Transverse colon (tissue), 4 donors: ENCODE results near the gene DEGS2. TPM values are rescaled to one million over a fixed set of nuclear protein-coding genes. Genes with fewer than 3 reads are reported as not detected.
A peak's percentile ranks its signal among the peaks of the same experiment; 100 is the strongest.

Source experiments
- DNase-seq: peaks from one replicate; pipeline ENCODE4 v3.0.0-alpha.2; 2019
- H3K27ac ChIP-seq, 4 donors: fragments of 200-600 bp; sonication (generic); 2 replicates each; pipeline ENCODE4 v1.5.1; 2016 to 2018; ENCODE audit warnings: inconsistent platforms in 4 of 4
- H3K27me3 ChIP-seq: fragments of 200-600 bp; sonication (generic); 2 replicates; pipeline ENCODE4 v1.5.1; 2017; ENCODE audit warnings: inconsistent platforms
- H3K36me3 ChIP-seq, 4 donors: fragments of 200-600 bp; sonication (generic); 2 replicates each; pipeline ENCODE4 v1.5.1; 2017 to 2019; ENCODE audit warnings: inconsistent platforms in 4 of 4
- H3K4me1 ChIP-seq, 4 donors: fragments of 200-600 bp; sonication (generic); 2 replicates each; pipeline ENCODE4 v1.5.1; 2017 to 2020; ENCODE audit warnings: inconsistent platforms in 4 of 4
- H3K4me3 ChIP-seq, 4 donors: fragments of 200-600 bp; sonication (generic); 1 replicate in 1 of 4; 2 replicates in 3 of 4; pipeline versions ENCODE4 v1.5.1 to v1.6.1; 2017 to 2019; ENCODE audit warnings: inconsistent platforms in 4 of 4
- H3K9me3 ChIP-seq, 2 donors: fragments of 200-600 bp; sonication (generic); 2 replicates each; pipeline ENCODE4 v1.5.1; 2017 to 2019; ENCODE audit warnings: inconsistent platforms in 2 of 2
- EP300 ChIP-seq: sonication (generic); formaldehyde crosslinking; IDR thresholded peaks from one replicate; pipeline ENCODE4 v1.6.1; 2017; ENCODE audit warnings: antibody characterized with exemption, low read depth
- POLR2A ChIP-seq: fragments of 450-650 bp; IDR thresholded peaks from one replicate; pipeline ENCODE4 v1.6.1; 2016; ENCODE audit warnings: antibody characterized with exemption, mild to moderate bottlenecking, moderate library complexity
- POLR2AphosphoS5 ChIP-seq, 3 donors: sonication (generic); formaldehyde crosslinking; IDR thresholded peaks; one replicate each; pipeline ENCODE4 v1.6.1; 2016; ENCODE audit warnings: antibody characterized with exemption in 3 of 3
- WGBS, 2 donors: methylation state at CpG; one replicate each; pipeline ENCODE4 v1.1.5; 2018; ENCODE audit warnings: low coverage in 1 of 2; 5-methylcytosine and 5-hydroxymethylcytosine counted together
- in situ Hi-C, 4 donors: fragments of 200-750 bp; cut with MboI; loops; one replicate each; pipeline versions ENCODE4 v1.15.0 to v1.15.1; 2017; ENCODE audit warnings: low sequenced_read_pairs in 3 of 4, low pct_ligation_motif_present in 1 of 4, low pct_unique_long_range_greater_than_20kb in 1 of 4
- intact Hi-C: fragments of 100-400 bp; cut with DNase I; formaldehyde crosslinking; loops from one replicate; pipeline ENCODE4 v1.15.1; 2023; ENCODE audit warnings: low total_unique reads
- total RNA-seq, 4 donors: library from RNA; depleted of rRNA; stranded (reverse); fragments of >200 nt; gene quantifications; one replicate each; pipeline ENCODE4 v1.1.0, GENCODE V29; 2016
- TF ChIP-seq, protein P1 (sequence below), 5 experiments: fragments of 200-600 bp in 3 of 5; fragments of 450-650 bp in 2 of 5; sonication (generic) in 3 of 5; IDR thresholded peaks; 1 replicate in 2 of 5; 2 replicates in 3 of 5; pipeline ENCODE4 v1.5.1; 2016 to 2017; ENCODE audit warnings: antibody characterized with exemption in 5 of 5, inconsistent platforms in 3 of 5, mild to moderate bottlenecking in 2 of 5, moderate library complexity in 1 of 5

Gene DEGS2
- total RNA-seq, 4 donors from 2014 or later, result 4.9 to 33.2 (median 23.7) TPM

DNA sequence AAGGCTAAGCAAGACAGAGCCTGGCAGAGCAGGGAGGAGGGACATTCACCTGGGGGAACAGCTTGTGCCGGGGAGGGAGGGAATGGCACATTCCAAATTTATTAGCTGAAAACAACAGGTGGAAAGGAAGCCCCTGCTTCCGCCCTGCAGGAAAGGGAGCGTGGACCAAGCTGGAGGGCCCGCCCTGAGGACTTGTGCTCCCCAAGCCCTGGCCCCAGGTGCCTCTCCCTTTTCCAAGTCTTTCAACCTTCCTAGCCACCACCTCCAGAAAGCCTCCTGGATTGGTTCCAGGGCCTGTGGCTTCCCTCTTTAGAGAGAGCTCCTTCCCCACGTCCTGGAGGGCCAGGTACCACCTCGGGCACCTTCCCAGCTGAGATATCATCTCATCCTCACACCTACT, 2.7 kb downstream of the DEGS2 start:
- WGBS, 2 donors, result 64% methylated on average over 6 of the region's 6 CpGs; no CpG with 5 or more reads in 1 of the 2 donors
- no peak for DNase-seq
- Histone ChIP-seq H3K27me3 (peaks cover 37% of the 10 kb centered on the region), H3K9me3 (peaks cover 0 to 5% of the 10 kb centered on the region in 2 donors), H3K4me3 (no peak overlapping the region), H3K36me3 (no peaks in the 10 kb centered on the region), H3K4me1 (peaks cover 7 to 38% (median 36%) of the 10 kb centered on the region in 4 donors), H3K27ac (peak overlapping the region; percentile 85 to 88 (median 86))
- in situ Hi-C loops (no loop called here), intact Hi-C loops (no loop called here)
- TF ChIP-seq EP300 (no peak), POLR2A (no peak), POLR2AphosphoS5 (IDR thresholded peaks at IDR 0.05) (no peak)
- TF ChIP-seq, protein P1, sequence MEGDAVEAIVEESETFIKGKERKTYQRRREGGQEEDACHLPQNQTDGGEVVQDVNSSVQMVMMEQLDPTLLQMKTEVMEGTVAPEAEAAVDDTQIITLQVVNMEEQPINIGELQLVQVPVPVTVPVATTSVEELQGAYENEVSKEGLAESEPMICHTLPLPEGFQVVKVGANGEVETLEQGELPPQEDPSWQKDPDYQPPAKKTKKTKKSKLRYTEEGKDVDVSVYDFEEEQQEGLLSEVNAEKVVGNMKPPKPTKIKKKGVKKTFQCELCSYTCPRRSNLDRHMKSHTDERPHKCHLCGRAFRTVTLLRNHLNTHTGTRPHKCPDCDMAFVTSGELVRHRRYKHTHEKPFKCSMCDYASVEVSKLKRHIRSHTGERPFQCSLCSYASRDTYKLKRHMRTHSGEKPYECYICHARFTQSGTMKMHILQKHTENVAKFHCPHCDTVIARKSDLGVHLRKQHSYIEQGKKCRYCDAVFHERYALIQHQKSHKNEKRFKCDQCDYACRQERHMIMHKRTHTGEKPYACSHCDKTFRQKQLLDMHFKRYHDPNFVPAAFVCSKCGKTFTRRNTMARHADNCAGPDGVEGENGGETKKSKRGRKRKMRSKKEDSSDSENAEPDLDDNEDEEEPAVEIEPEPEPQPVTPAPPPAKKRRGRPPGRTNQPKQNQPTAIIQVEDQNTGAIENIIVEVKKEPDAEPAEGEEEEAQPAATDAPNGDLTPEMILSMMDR (IDR thresholded peaks at IDR 0.05), result no peak

- 38 to 53% methylated on average over 8 to 12 of the region's 12 CpGs for WGBS, 2 donors
- intact Hi-C loops, result no loop called here
- peaks cover 30% of the 10 kb centered on the region for H3K27me3 ChIP-seq
- peaks cover 0 to 5% of the 10 kb centered on the region in 2 donors for H3K9me3 ChIP-seq
- peak; percentile 86 for DNase-seq
- H3K4me3 ChIP-seq, result no peak overlapping the region
- in situ Hi-C loops, result no loop called here
- H3K4me1 ChIP-seq, result peaks cover 7 to 46% (median 42%) of the 10 kb centered on the region in 4 donors
- no peaks in the 10 kb centered on the region for H3K36me3 ChIP-seq
- TF ChIP-seq, protein P1 (IDR thresholded peaks at IDR 0.05), result no peak
- TF ChIP-seq POLR2A (no peak), POLR2AphosphoS5 (IDR thresholded peaks at IDR 0.05) (peak in 1 of 3 donors; percentile 45)
- peak overlapping the region; percentile 85 to 88 (median 86) for H3K27ac ChIP-seq
These were observed 3.5 kb downstream of the DEGS2 start for GRCh38 chr14:100155756-100156616.

DNA sequence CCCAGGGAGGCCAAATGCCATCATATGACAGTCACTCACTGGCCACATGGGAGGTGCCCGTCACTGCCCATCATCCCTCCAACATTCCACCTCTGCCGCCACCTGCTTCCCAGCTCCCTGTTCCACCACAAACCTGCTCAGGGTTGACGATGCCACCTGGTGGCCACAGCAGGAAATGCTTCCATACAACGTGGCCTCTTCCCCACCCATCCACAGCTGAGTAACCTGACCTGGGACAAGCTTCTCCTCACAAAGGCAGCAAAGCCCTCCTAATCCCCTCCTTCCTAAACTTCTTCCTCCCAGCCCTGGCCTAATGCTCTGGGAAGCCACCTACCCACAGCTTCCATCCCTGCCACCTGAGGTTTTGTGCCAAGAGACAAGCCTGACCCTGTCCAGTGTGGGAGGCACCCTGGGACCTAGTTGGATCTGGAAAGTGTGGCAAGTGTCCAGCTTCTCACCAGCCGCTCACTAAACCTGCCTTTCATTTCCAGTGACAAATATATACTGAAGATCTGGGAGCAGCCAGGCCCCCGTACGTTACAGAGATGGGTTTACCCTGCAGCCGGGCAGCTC, 4.3 kb downstream of the DEGS2 start:
- no peak overlapping the region for H3K4me3 ChIP-seq
- peak; percentile 63 for DNase-seq

GRCh38 chr14:100153560-100153959, 5.9 kb downstream of the DEGS2 start:
- intact Hi-C loops, result no loop called here
- no peak overlapping the region for H3K27ac ChIP-seq

More for the DNA sequence above, 4.3 kb downstream of the DEGS2 start:
- intact Hi-C loops (no loop called here), in situ Hi-C loops (no loop called here)
- Histone ChIP-seq H3K27me3 (peaks cover 21% of the 10 kb centered on the region), H3K9me3 (peaks cover 0 to 5% of the 10 kb centered on the region in 2 donors), H3K36me3 (no peaks in the 10 kb centered on the region), H3K4me1 (peaks cover 11 to 54% (median 49%) of the 10 kb centered on the region in 4 donors), H3K27ac (peak overlapping the region; percentile 85 to 88 (median 86))
- 56% methylated on average over 8 of the region's 8 CpGs; no CpG with 5 or more reads in 1 of the 2 donors for WGBS, 2 donors
- TF ChIP-seq, protein P1 (IDR thresholded peaks at IDR 0.05), result peak; percentile 44 to 87 (median 57)
- TF ChIP-seq POLR2AphosphoS5 (IDR thresholded peaks at IDR 0.05) (no peak), POLR2A (no peak), EP300 (no peak)

More at GRCh38 chr14:100153560-100153959, 5.9 kb downstream of the DEGS2 start:
- no peak for DNase-seq
- H3K36me3 ChIP-seq, result no peaks in the 10 kb centered on the region
- 78% methylated on average over 5 of the region's 6 CpGs; no CpG with 5 or more reads in 1 of the 2 donors for WGBS, 2 donors
- H3K9me3 ChIP-seq, result peaks cover 0 to 5% of the 10 kb centered on the region in 2 donors
- H3K27me3 ChIP-seq, result peaks cover 5% of the 10 kb centered on the region
- in situ Hi-C loops, result no loop called here
- H3K4me3 ChIP-seq, result no peak overlapping the region
- no peak for TF ChIP-seq EP300
- TF ChIP-seq, protein P1 (IDR thresholded peaks at IDR 0.05), result no peak
- no peak for TF ChIP-seq POLR2A
- TF ChIP-seq POLR2AphosphoS5 (IDR thresholded peaks at IDR 0.05), result no peak
- H3K4me1 ChIP-seq, result peaks cover 14 to 51% (median 48%) of the 10 kb centered on the region in 4 donors
